Stimulated activated CD8-positive, alpha-beta memory T cell treated with anti-CD3 and anti-CD28 coated beads, Interleukin-7, amount 100 ng/mL, for 4 hours (primary cell): ENCODE results near the gene WNT7A.
"Not testable (repeated sequence)": the region's sequence is repeated elsewhere in the genome, so short reads cannot be mapped to it uniquely, and the experiment has no call there.

ENCODE experiments used
- DNase-seq, 2 donors: peaks; one replicate each; pipeline ENCODE4 v3.0.0-alpha.2; 2020; ENCODE audit warnings: low read depth in 2 of 2

Gene WNT7A

DNA sequence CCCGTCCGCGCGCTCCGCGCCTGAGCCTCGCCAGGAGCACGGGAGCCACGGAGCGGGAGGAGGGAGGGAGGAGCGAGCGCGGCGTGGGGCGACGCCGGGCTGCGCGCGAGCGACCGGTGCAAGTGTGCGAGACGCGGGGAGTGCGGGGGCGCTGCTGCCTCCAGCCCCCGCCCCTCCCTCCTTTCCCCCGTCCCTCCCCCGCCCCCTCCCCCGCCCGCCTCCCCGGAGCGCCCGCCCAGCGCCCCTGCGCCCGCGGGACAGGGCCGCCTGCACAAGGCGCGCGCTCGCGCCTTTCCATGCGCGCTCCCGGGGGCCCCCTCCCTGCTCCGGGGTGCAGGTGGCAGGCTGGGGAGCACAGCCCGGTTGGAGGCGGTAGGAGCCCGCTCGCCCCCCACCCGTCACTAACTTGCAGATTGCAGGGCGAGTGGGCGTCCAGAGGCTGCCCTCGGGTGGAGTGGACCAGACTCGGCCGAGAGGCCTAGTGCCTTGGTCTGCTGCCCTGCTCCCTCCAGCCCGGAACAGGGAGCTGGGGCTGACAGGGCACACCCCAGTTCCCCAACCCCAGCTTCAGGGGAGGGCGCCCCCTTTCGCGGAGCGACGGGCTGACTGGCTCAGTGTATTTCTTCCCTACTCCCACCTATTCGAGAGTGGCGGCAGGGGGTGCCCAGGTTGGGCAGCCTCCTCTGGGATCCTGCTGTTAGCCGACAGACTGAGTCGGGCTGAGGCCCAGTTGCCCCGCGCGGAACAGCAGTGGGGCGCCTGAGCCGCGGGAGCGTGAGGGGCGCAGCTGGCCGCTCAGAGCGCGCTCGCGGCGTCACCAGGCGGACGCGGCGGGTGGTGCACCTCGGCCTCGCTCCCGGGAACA, at the start of gene WNT7A:
Gene WNT7A (minus strand): TSS at position 126 of the 865 bp plus-strand sequence. CDS start 255 bp downstream, outside the sequence.
- peak in 1 of 2 donors; percentile 36 for DNase-seq

DNA sequence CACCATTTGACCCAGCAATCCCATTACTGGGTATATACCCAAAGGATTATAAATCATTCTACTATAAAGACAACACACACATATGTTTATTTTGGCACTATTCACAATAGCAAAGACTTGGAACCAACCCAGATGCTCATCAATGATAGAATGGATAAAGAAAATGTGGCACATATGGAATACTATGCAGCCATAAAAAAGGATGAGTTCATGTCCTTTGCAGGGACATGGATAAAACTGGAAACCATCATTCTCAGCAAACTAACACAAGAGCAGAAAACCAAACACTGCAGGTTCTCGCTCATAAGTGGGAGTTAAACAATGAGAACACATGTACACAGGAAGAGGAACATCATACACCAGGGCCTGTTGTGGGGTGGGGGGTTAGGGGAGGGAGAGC, 48.9 kb upstream of the WNT7A start:
- not testable (repeated sequence) for DNase-seq

DNA sequence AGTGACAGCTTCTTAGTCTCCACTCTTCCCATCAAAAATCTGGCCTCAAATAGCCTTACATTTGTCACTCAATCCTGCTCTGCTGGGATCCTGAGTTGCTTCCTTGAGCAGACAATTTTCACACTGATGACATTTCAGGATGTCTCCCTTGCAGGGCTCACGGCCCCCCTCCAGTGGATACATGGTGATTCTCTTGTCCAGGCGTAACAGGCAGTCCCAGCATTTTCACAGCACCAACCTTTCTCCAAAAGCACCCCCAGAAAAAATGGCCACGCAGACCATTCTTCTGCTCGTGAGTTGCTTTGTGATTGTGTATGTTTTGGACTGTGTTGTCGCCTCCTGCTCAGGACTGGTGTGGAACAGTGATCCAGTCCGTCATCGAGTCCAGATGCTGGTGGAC, 47.4 kb upstream of the WNT7A start:
- no peak for DNase-seq

DNA sequence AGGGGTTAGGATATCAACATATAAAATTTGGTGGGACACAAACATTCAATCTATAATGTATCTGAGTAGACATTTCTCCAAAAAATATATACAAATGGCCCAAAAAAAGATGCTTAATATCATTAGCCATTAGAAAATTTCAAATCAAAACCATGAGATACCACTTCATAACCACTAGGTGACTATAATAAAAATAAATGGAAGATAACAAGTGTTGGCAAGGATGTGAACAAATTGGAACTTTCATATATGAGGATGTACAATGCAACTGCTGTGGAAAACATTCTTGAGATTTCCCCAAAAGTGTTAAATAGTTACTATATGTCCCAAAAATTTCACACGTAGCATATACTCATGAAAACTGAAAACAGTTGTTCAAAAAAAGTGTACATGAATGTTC, 36.5 kb upstream of the WNT7A start:
- DNase-seq: no peak

DNA sequence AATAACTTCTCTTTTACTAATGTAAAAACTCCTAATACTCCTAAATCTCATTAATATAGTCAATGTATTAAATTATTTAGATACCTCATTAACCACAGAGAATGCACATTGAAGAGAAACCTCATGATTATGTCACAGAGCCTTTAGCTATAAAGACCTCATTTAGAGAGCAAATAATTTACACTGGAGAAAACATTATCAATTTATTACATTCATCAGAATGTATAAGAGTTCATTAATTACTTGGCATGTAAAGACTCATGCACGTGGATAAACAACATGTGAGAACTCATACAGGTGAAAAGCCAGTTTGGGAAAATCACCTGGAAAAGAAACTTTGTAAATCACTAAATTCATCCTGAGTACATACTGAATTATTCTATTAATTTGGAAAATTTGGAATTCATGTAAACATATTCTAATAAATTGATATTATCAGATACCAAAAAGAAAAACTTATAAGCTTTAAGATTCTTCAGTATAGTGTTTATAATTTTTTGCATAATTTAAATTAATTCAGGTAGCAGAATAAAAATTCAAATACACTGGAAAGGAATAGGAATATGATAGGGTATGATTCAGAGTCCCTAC, 22.9 kb upstream of the WNT7A start:
- DNase-seq: no peak

DNA sequence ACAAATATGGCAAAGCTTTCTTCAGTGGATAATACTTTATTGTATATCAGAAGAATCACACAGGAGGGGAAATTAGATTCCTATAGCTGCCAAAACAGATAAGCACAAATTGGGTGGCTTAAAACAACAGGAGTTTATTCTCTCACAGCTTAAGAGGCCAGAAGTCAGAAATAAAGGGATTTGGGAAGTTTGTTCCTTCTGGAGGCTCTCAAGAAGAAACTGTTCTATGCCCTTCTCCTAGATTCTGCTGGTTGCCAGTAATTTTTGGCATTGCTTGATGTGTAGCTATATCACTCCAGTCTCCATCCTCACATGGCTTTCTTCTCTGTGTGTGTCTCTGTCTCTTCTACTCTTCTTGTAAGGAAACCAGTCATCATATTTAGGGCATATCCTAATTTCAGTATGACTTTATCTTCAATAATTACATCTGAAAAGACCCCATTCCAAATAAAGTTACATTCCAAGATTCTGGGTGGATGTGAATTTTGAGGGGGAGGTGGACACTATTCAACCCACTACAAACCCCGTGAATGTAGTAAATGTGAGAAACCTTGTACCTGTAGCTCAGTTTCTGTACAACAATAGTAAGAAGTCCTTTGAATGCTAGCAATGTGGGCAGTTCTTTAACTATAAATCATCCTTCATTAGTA, 22.2 kb upstream of the WNT7A start:
- DNase-seq: no peak

DNA sequence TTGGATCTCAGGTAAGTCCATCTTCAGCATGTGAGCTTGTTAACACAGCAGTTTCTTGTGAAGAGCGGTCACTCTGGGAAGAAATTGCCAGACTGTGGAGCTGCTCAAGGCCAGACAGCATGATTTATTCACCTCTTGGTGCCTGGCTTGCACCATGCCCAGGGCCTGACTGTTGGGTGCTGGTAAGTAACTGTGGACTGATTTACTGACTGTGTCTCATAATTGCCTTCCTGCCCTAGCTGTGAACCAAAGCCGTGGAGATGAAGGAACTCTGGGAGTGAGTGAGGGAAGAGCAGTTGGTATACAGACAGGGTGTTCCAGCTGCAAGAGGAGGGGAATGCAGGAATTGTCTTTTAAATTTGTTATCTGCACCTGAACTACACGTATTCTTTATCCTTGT, 18.5 kb upstream of the WNT7A start:
- no peak for DNase-seq

DNA sequence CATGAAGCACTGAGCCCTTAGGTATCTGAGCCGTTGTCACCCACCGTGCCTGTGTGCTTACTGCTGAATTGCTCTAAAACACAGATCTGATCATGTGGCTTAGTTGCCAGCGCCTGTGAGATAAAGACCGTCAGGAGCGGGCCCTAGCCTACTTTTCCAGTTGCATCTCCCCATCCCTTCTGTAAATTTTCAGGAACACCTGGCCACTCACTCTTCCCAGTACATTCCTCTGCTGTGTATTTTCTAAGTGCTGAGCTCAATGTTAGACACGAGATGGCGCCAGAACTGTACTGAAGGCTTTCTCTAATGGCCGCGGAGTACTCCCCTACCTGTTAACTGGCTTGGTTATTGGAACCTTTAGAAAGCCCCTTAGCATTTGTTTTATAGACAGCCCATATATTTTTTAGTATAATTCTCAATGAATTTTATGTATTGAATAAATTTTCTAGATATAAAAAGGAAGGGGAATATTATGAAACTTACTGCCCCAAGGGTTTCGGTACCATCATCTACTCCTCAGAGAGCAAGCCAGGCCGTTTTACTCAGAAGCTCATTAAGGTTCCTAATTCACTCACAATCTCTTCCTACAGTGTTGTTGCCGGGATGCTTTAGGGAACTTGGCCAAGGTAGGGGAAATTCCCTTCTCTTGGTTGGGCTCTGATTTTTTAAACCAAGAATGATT, 16.7 kb upstream of the WNT7A start:
- peak in 1 of 2 donors; percentile 29 for DNase-seq

DNA sequence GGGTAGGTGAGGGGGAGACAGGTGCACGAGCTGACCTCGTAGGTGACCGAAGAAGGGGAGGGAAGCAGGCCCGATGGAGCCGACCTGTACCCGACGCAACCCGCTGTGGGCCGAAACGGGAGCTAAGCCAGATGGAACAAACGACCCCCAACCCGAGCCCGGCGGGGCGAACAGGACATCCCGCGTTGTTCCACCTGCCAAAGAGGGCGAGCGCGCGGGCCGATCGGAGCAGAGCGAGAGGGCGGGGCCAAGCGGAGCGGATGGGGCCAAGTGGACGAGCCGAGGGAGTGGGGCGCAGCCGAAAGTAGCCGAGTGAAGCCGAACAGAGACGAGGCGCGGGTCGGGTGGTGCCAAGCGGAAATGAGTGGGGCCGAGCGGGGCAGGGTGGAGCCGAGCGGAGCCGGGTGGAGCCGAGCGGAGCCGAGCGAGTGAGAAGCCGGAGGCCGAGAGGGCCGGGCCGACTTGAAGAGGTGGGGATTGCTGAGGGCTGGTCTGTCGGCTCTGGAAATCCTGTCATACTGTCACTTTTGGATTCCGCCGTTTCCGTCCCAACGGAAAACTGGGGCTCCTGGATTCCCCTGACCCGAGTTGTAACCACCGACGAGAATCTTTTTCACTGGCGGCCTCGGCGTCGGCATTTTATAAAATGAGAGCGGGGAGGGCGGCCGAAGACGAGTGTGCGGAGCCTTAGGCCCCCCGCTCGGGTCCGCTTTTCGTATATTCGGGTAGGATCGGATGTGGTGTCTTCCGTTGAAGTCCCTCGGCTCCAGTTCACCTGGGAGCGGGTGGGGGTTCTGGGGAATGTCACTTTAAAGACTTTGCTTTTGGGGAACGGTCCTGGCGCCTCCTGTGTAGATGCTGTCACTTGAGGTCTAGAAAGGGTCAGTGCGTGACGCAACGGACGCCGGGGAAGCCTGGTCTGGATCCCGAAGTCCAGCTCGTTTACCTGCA, 15.6 kb upstream of the WNT7A start:
- peak; percentile 83 to 91 for DNase-seq

DNA sequence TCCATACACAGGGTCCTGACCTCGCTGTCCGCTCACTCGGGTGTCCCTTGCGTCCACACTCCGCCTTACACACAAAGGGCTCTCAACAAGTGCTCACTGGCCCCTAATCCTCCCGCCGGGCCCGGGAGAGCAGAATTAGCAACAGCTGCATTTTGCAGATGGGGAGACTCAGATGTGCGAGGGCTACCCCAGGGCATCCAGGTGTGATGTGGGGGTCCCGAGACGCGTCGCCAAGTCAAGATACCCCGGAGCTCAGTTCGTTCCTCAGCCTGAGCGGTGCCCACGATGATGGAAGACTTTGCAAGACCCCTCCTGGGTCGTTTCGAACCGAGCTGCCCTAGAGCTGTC, 14.9 kb upstream of the WNT7A start:
- DNase-seq: no peak

DNA sequence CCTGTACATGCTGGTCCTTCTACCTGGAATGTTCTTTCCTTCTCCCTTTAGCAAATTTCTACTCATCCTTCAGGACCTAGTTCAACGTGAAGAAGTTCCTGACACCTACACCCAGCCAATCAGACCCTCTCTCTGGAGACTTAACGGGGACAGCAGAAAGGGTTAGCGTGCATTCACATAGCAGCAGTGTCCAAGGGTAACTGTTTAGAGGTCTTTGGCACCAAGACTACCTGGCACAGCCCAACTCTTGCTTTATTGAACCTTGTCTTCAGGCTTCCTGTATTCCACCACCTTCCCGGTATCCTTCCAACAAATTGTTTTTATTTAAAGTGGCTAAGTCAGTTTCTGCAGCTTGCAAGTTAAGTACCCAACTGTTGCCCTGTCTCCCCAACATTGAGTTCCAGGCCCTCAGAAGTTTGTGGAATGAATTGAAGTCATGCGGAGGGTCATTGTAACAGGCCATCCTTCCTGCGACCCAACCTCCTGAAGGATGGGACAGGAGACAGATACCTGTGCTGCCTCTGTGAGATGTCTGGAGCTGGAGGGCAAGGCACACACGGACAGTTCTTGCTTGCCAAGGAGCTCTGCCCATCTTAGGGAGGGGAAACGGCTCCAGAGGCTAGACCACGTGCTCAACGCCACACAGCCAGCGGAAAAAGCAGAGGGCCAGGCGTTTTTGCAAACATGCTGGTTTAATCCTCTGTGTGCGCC, 14.4 kb upstream of the WNT7A start:
- no peak for DNase-seq

DNA sequence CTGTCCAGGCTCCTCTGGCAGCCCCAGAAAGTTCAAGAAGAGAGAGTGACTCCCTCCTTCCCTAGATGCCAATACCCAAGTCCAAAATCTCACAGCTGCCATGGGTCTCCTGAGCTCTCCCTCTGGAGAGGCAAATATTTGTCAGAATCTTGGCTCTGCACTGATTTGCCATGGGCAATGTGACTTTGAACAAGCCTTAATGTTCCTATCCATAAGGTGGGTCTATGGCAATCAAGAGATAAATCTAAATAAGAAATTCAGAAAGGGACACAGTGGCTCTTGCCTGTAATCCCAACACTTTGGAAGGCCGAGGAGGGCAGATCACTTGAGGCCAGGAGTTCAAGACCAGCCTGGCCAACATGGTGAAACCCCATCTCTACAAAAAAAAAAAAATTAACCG, 12.4 kb upstream of the WNT7A start:
- no peak for DNase-seq

DNA sequence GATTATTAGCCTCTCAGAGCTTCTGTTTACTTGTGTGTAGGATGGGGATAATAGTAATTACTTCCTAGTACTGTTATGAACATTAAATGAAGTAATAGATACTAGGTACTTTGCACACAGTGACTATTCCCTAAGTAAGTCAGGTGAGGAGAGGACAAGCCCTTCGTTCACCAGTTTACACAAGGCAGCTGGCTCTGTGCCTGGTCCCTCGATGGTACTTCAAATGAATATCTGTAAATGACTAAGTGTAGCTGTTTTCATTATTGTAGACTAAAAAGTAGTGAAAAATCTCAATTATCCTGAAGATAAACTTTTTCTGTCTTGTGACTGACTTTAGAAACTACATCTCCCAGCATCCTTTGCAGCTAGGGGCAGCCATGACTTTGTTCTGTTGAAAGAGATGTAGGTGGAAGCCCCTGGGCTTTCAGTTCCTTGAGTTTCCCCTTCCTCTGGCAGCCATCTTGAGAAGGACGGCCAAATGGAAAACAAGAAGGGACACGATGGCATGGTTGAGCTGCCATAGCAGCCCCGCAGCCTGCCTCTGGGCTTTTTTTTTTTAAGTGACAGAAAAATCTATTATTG, 11.7 kb upstream of the WNT7A start:
- no peak for DNase-seq

DNA sequence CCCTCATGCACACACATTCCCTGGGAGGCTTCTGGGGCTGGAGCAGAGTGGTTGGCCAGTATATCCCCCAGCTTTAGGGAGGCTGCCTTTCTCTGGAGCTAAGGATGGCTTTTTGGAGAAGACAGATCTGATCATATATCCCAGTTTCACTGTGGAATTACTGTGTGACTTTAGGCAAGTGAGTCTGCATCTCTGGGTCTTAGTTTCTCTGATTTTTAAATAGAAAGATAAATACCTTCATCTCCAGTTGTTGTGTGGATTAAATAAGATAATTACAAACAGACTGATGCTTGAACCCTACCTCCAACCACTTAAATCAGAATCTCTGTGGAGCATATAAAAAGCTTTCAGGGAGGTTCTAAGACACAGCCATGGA, 11.1 kb upstream of the WNT7A start:
- no peak for DNase-seq

DNA sequence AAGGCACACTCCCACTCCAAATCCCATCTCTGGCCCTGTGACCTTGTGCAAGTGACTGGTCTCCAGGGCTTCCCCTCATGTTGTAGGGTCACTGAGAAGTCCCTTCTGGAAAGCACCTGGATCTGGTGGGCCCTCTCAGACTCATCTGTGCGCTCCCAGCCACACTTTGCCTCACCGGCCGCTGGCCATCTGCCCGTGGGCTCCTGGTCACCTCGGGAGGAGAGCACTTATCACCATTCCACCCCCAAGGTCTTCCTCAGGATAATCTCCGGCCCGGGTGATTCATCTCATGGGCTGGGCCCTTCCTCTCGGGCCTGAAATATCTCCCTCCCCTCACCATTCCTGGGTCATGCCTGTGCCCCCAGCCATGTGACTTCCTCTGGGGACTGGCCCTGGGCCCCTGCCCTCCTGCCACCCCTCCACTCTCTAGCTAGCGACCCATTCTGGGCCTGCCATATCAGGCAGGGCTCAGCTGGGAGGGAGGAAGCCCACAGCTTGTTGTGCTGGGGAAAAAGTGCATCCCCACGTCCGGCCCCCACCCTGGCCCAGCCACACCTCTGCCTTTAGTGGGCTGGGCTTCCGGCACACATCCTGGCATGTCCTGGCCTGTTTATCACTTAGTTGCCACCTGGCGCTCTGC, 10.6 kb upstream of the WNT7A start:
- peak in 1 of 2 donors; percentile 19 for DNase-seq

DNA sequence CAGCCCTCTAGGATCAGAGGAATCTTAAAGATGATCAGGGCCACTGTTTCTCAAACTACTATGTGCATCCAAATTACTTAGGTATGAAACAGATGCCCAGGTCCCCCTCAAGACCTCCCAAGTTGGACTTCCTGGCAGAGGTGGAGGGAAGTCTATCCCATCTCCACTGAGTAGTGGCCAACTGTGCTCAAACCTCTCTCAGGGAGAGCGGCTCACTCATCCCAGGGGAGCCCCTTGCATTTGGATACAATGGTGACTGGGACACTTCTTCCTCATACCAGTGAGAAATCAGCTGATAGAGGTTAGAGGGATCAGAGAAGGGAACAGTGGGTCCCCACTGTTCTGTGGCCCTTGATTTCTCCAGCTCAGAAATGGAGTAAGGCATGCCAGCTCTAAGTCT, 8.7 kb upstream of the WNT7A start:
- no peak for DNase-seq

DNA sequence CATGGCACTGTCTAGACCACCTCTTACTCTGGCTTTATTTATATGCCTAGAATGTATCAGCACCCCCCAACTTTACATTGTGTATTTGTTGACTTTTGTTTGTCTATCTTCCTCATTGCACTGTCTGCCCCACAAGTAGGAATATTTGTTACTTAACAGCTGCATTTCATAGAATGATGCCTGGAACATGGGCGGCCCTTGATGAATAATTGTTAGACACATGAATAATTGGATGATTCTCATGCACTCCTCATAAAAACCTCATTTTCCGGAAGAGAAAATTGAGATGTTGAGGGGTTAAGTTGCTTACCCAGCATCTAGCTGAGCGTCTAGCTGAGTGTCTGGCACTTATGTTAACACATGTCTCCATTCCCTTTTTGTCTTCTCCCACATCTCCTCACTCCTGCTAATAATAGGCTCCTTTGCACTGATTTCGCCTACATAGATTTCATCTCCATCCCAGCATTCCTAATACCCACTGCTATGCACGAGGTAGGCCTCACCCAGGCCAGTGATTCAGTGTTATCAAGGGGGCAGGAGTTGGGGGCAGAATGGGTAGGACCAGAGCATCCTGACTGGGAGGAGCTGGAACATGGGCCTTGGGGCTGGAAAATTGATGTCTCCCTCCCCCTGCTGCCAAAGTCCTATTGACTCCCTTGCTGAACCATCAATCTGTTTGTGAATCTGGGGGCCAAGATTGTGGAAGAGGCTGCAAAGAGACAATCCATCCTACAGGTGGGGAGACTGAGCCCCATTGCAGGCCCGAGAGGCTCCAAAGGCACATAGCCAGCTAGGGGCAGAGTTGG, 7.8 kb upstream of the WNT7A start:
- DNase-seq: no peak

DNA sequence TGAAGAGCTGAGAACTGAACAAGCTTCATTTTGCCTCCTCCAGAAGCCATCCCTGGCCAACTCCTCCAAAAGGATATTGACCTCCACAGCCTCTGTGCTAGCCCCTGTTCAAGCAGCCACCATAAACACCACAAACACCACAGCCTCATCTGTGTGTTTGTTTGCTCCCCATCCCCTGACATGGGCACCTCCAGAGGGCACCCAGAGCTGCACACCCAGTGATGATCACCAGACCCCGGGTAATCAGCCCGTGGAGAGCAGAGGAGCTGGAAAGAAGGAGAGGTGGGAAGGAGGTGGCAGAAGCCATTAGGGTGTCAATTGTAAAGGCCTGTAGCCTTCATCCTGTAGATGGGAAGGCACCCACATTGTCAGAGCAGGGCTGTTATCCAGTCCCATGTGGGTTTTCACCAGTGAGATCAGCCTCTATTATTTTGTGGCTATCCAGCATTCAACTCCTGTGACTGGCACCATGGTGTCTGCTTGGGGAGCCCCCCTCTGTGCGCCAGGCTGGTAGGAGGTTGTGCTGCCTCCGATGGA, 6.8 kb upstream of the WNT7A start:
- no peak for DNase-seq

DNA sequence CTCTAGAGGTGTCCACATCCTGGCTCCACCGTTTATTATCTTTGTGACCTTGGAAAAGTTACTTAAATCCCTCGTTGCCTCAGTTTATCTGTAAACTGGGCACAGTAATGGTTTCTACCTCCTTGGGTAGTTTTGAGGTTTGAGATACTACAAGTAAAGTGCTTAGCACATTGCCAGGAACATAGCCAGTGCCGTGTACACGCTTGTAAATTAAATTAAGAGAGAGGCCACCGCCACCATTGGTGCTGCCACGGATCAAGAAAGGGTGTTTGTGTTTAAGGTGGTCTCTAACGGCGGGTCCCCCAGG, 5.8 kb upstream of the WNT7A start:
- no peak for DNase-seq
